HG03108 (cell line): ENCODE measurements around the gene PANK4.

Source experiments
- ATAC-seq: cut with Tn5 transposase; IDR thresholded peaks from one replicate; pipeline ENCODE4 v1.9.1; 2021; ENCODE audit warnings: moderate library complexity; ENCODE audit not compliant: unreplicated experiment

The PANK4 gene

DNA sequence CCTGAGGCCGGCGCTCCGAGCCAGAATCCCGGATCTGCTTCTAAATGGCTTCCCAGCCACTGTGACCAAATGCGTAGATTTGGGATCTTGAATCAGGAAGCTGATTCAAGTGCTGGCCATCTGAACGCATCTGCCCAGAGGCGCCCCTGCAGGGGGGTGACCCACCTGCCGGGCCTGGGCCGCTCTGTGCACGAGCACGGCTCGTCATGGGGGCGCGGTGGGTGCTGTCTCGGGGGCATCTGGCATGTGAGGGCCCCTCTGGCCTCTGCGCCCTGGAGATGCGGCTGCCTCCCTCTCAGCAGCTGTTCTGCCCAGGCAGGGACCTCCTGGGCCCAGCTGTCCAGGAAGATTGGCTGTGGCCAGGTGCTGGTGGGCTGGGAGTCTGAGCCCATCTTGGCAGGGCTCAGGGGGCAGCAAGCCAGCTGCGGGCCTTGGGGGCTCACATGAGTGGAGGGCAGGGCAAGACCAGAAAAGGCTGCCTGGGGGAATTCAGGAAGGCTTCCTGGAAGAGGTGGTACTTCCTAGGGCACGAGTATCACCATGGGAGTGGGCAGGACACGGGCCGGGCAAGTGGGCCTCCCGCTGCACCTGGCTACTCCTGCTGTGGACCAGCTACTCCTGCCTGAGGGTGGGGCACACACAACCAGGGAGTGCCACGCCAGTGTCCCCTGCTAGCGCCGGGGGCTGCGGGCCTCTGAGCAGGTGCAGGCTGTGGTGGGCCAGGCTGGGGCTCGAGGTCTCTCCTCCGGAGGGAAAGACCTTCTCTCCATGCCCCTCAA, 25.2 kb downstream of the PANK4 start:
- ATAC-seq, result no peak

DNA sequence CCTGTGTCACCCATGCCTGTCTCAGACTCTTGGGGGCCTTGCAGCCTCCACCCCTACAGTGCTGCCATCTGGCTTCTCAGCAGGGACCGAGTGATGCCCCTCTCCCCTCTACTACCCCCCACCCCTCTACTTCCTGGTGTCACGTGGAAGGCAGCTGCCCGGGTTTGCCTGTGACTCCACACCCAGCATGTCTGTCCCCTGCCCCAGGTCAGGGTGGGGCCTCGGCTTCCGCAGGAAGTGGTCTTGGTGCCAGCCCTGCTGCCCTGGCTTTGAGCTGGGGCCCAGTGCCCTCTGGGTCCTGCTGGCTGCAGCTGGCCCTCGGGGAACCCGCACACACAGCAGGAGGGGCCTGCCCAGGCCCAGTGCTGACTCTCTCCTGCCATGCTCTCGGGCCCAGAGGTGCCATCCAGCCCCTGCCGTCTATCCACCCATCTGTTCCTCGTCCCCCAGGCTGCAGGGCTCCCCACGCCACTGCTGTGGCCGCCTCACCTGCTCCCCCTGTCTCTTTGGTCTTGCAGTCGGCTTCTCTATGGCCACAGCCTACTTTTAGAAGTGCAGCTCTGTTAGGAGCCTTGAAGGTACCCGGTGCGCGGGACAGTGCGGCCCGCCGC, 26.3 kb downstream of the PANK4 start:
- no peak for ATAC-seq

DNA sequence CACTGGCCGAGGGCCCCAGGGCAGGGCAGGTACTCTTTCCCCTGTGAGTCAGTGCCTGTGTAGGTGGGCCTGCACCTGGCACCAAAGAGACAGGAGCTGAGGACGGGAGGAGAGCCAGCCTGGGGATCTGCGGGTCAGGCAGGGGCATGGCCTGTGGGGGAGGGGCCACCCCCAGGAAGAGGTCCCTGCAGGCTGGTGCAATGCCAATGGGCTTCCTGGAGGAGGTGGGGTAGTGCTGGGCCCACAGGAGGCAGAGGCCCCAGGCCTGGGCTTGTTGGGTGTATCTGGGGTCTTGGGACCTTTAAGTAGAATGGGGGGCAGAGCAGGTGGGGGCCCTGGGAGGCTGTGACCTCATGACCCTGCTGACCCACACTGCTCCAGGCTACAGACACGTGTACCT, 27.1 kb downstream of the PANK4 start:
- ATAC-seq, result no peak

DNA sequence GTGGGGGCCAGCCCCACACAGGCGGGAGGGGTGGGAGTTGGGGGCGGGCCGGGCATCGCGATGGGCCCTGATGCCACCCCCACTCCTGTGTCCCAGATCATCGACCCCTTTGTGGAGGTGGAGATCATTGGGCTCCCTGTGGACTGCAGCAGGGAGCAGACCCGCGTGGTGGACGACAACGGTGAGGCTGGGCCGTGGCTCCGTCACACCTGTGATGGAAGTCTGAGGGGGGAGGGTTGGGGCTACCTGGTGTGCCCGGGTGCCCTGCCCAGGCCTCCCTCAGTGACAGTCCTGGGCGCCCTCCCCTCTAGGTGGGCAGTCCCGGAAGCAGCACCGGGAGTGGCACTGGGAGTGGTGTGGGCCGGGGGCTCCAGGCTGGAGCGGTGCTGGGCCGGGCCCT, 27.7 kb downstream of the PANK4 start:
- ATAC-seq, result no peak

DNA sequence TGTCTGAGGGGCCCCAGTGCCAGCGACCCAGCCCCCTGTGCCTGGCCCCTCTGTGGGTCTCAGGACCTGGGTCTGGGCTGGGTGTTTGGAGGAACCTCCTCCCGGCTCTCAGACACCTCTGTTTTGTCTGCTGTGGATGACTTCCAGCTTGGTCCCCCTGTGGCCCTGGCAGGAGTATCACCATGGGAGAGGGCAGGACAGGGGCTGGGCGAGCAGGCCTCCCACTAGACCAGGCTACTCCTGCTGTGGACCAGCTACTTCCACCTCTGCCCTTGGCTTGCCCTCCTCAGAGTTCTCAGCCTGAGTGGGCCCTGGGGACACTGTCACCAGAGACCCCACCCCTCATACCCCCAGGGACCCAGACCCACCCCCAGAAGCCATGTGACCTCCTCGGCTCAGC, 28.5 kb downstream of the PANK4 start:
- ATAC-seq, result no peak

DNA sequence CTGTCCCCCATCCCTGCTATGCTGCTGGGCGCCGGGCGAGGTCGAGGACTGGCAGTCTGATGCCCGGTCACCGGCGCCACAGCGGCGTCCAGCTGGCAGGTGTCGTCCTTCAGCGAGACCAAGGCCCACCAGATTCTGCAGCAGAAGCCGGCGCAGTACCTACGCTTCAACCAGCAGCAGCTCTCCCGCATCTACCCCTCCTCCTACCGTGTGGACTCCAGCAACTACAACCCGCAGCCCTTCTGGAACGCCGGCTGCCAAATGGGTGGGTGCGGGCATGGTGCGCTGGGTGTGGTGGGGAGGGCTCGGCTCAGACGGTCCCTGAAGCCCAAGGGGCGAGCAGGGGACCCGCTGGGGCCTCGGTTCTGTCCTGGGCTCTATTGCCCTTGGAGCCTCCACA, 29.6 kb downstream of the PANK4 start:
- no peak for ATAC-seq

DNA sequence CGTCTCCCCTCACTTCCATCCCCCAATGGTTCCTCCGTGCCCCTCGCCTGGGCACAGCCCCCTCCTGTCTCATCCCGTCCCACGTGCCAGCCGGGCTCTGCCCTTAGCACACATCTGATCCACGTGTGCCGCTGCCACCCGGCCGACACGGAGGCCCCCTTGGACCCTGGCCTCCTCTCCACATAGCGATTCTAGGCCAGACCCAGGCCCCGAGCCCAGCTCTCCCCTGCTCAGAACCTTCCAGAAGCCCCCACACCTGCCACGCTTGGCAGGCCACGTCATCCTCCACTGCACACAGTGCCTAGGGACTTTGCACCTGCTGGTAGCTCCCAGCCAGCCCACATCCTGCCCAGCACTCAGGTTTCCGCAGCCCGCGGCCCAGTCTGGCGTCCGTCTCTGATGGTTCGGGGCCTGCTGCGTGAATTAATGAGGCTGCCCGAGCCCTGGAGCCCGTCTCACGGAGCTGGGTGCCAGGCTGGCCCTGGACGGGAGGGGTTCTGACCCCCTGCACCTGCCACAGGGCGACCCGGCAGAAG, 30.2 kb downstream of the PANK4 start:
- no peak for ATAC-seq

DNA sequence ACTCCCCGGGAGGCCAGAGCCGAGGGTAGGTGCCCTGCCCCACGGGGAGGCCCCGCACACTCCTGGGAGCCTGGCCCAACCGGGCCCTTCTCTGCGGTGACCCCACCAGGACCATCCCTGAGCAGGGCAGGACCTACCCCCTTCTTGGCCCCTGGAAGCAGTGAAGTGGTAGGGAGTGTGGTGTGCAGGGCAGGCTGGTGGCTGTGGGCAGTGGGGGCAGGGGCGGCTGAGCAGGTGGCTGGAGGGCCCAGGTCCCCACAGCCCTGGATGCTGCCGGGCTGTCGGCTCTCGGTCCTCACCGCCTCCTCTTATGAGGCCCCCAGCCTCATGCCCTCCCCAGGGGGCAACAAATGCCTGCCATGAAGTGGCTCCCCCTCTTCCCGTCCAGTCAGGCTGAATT, 30.9 kb downstream of the PANK4 start:
- no peak for ATAC-seq

DNA sequence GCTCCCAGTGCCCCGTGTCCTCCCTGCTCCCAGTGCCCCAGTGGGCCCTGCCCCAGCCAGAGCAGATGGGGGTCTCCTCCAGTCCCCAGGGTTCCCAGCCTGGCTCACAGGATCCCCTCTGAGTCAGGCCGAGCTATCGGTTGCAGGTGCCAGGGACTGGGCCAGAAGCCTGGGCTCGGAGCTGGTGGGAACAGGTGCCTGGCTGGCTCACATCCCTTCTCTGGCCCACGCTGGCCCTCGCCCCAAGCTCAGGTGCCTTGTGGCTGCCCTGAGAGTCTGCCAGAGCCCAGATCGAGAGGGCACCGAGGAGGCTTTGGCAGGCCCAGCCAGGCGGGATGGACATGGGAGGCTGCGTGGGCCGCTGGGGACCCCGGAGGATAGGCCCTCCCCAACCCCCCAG, 31.4 kb downstream of the PANK4 start:
- ATAC-seq, result no peak

DNA sequence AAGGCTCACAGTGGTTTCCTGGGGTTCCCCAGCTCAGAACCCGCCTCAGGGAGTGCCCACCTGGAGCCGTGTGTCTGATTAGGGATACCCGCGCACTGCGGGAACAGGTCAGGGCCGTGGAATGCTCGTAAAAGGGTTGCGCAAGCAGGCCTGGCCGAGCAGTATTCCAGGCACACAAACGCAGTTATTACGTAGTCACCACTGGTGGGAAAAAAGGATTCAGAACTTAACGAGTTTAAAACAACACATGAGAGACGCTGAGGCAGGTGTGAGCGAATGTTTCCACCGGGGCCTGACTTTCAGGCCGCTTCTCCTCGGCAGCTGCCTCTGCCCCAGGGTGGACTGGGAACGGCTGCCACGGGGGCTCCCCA, 32.1 kb downstream of the PANK4 start:
- ATAC-seq, result no peak

DNA sequence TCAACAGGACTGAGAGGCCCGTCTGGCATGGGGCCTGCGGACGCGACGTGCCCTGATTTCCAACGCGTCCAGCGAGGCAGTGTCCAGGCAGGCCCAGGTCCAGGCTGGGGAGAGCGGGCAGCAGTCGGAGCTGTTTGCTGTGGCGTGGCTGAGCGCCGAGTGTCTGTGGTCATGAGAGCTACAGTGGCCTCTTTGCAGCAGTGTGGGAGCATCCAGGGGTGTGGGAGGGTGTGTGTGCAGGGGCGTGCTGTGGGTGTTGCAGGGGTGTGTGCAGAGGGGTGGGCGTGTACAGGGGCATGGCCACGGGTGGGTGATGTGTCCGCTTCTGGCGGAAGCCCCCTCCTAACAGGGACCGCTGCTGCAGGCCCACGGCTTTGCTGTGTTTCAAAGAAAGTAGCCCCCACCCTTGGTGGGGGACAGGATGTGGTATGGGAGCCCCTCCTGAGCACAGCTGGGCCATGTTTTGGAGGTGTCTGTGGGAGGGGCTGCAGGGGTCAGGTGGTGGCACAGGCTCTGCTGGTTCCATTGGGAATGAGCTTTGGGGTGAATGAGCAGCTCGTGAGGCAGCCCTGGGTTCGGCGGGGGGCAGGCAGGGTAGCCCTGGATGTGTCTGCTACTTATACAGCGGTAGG, 32.6 kb downstream of the PANK4 start:
- no peak for ATAC-seq

DNA sequence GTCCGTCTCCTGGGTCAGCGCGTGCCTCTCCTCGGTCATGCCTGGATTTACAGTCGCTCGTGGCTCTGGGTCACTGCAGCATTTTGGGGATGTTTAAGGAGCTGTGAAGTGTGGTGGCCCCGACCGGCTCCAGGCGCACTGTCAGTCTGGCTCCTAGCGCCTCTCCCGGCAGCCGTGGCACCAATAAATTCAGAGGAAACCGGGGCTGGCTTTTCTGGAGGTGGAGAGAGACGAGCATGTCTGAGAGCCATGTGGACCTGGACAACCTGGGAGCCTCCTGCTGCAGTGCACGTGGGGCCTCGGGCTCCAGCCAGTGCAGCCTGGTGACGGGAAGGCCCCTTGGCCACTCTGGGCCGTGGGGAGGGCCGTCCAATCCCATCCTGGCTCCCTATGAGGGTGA, 33.2 kb downstream of the PANK4 start:
- no peak for ATAC-seq

DNA sequence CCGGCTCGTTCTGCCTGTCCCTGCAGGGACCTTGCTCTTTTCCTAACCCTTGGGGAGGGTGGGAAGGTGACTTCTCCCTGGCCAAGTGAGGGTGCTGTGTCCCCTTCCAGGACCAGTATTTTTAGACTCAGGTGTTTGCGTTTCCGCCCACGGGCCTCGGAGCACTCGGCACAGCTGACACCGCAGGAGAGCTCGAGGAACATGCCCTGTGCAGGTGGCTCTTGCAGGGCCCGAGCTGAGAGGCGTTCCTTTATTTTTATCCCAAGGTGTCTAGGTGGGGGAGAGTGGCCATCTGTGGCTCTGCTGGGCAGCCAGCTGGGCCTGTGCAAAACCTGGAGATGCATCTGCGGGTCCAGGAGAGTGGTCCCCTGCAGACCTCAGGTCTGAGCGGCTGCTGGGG, 34.3 kb downstream of the PANK4 start:
- ATAC-seq, result no peak

DNA sequence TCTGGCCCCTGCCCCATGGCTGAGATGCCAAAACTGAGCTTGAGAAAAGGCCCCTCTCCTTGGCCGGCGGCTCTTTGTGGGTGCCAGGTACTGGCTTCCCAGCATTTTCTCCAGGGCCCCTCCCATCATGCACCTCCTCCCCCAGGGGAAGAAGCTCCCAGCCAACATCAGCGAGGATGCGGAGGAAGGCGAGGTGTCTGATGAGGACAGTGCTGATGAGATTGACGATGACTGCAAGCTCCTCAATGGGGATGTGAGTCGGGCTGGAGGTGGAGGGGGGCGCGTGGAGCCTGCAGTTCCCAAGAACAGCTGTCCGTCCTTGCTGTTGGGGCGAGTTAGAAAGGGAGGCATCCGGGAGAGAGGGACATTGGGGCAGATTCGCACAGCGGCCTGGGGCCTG, 36.8 kb downstream of the PANK4 start:
- no peak for ATAC-seq

DNA sequence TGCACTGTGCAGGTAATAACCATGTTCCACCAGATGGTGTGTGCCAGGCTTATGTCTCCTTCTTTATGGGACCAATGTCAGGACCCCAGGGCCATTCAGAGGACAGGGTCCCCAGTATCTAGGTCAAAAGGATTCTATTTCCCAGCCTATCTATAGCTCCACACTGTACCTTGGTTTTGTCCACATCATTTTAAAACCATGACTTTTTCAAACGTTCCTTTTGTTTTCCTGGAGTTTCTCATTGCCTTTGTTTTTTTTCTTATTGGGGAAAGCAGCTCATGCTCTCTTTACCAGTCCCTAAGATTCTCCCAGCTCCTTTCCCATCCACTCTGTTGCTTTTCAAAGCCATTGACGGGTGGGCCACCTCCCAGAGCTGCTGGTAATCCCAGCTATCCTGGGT, 37.7 kb downstream of the PANK4 start:
- no peak for ATAC-seq

DNA sequence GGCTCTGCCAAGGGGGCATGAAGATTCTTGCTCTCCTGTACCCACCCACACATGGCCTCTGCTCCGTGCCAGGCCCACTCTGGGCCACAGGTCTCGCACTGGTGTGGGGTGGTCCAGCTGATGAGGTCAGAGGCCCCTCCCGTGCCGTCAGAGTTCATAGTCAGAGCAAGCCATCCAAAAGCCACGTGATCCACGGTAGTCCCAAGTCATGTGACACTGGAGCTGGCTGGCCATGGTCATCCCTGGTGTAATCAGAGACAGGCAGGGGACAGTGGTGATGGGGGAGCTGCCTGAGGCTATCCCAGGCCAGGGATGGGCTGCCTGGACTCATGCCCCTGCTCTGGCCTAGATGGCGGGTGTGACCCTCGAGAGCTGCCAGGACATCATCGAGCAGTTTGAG, 39.8 kb downstream of the PANK4 start:
- no peak for ATAC-seq

DNA sequence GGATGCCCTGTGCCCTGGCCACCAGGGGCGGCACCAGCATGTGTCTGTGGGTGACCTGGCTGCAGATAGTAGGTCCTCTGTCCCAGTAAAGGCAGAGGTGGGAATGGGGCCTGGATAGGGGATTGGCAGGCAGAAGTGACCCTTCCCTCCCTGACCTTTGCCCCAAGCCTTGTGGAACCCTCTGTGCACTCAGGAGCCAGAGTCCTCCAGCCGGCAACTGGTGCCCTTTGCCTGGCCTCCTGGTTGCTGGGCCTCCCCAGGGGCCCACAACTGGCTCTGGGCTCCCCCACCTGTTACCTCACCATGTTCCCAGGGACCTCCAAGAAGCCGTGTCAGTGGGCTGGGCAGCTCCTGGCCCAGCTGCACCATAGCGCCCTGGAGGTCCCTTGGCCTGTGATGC, 40.4 kb downstream of the PANK4 start:
- ATAC-seq, result no peak

DNA sequence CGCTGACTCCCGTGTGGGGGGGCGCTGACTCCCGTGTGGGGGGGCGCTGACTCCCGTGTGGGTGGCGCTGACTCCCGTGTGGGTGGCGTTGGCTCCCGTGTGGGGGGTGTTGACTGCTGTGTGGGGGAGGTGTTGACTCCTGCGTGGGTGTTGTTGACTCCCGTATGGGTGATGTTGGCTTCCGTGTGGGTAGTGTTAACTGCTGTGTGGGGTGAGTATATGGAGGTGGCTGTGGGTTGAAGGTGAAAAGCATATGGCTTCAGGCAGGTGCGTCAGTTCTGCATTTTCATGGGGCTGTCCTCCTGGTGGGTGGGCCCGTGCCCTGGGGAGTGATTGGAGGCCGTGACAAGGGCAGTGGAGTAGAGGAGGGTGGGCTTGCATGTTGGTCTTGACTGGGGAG, 42.4 kb downstream of the PANK4 start:
- no peak for ATAC-seq

DNA sequence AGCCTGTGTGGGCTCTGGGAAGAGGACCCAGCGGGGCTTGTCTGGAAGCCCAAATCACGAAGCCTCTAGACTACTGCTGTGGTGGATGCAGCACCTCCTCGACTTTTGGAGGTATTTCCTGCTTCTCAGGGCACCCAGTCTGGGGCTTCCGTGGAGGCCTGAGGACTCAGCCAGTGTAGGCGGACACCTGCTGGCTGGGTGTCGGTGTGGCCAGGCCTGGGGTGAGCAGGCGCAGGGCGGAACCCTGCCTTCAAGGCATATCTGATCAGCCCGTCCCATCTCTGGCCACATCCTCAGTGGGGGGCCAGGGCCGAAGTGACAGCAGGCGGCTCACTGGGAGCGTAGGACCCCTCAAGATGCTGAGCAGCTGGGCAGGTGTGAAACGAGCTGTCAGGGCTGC, 43.4 kb downstream of the PANK4 start:
- ATAC-seq, result no peak

DNA sequence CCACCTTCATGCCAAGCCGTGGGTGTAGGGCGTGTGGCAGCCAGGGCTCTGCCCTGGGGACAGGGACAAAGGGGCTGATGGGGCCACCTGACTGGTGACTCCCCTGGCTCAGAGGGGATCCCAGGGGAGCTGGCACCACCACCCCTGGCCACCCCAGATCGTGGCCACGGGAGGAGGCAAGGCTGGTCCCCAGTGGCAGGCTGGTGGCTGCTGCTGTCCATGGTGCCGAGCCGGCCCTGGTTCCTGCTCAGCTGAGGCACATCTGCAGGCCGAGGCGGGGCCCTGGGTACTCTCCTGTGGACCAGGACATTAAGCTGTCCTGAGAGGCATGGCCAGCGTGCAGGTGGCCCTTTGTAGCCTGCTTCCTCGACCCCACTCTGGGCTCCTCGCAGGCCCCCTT, 43.8 kb downstream of the PANK4 start:
- ATAC-seq, result no peak

DNA sequence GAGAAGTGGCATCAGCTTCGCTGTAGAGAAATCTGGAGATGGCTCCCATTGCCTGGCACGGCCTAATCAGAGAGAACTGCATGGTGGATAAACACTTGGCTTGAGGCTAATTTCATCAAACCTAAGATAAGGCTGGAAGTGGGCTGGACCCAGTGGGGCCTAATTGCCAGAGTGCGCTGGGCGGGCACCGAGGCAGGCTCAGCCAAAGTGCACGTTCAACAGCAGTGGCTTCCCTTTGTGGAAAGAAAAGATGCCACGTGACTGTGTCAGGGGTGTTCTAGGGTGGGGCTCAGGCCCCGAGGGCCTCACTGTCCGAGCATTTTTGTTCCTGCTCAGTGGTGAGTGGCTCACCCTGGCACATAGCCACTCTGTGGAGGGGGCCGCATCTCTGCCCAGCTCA, 44.5 kb downstream of the PANK4 start:
- no peak for ATAC-seq

DNA sequence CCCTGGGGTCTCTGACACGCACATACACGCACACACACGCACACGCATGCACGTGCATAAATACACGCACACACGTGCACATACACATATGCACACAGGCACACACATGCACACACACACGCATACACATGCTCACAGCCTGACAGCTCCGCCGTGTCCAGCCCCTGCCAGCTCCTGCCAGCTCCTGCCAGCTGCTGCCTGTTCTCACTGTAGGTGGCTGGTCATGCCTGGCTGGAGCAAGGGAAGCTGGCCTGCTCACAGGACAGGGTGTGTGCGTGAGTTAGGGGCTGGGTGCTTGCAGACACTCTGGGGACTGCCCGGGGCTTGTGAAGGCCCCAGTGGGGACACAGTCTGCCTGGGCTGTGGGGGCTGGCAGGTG, 45.4 kb downstream of the PANK4 start:
- no peak for ATAC-seq
